Islet precursor cell (in vitro differentiated cells): ENCODE results near the gene LRIT3.

Experiments used
- DNase-seq: peaks from one replicate; pipeline ENCODE4 v3.0.0-alpha.2; 2018

Gene LRIT3

DNA sequence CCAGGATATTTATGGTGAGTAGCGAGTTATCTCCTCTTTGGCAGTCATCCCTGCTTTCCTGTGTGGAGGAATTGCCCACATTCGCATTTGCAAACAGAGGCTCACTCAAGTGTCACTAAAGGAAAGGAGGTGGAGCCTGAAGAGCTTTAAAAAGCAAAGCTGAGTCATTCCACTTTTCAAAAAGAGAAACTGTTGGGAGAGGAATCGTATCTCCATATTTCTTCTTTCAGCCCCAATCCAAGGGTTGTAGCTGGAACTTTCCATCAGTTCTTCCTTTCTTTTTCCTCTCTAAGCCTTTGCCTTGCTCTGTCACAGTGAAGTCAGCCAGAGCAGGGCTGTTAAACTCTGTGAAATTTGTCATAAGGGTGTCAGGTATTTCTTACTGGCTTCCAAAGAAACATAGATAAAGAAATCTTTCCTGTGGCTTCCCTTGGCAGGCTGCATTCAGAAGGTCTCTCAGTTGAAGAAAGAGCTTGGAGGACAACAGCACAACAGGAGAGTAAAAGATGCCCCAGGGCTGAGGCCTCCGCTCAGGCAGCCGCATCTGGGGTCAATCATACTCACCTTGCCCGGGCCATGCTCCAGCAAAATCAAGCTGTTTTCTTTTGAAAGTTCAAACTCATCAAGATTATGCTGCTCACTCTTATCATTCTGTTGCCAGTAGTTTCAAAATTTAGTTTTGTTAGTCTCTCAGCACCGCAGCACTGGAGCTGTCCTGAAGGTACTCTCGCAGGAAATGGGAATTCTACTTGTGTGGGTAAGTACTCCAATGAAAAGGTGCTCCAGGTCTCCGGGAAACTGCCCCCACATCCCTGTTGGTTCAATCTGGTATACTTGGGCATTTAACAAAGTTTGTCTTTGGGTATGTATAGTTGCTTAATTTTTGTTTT, 65.0 kb downstream of the LRIT3 start, which contains the start of gene EGF:
Gene EGF, plus strand, starts transcription at position 178 of the 890 bp plus-strand sequence. Its CDS starts 453 bp downstream, at position 631.
- no peak for DNase-seq

DNA sequence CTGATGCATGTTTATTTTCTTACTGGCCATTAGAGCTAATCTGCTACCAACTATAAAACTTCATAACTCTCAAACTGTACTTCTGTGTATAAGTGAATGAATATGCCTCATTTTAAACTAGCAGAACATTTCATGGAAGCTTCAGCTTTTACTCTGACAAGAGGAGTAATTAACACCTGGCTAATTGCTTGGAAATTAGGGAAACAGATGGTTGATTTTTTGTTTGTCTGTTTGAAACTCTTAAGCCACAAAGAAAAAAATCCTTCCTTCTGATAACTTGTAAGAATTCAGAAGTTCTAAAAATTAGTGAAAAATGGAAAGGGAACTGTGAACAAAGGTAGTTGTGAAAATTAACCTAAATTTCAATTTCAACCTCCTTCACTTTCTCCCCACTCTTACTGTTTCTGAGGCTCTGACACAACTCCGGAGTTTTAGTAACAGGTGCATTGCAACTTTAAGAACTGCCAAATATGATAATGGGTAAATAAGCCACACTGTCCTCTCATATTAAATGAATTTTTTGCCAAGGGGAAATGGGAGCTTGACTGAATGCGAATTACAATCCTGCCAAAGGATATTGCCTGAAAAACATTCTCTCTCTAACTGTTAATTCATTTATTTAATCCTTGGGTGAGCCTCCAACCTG, 65.8 kb downstream of the LRIT3 start:
- DNase-seq = no peak

DNA sequence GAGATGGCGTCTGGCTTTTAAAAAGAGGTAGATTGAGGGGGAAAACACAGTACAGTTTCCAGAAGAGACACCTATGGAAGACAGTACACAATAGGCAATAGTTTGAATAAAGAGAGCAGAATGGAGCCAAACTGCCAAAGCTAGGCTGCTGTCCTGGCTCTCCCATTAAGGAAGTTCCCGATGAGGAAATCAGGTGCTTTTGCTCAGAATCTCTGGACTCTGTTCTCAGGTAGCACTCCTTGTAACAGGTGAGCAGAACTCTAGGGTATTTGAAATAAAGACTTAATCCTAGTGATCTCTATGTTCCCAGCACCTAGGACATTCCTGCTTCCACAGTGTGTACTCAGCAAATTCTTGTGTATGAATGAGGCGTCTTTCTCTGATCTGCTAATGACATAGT, 66.4 kb downstream of the LRIT3 start:
- no peak for DNase-seq

DNA sequence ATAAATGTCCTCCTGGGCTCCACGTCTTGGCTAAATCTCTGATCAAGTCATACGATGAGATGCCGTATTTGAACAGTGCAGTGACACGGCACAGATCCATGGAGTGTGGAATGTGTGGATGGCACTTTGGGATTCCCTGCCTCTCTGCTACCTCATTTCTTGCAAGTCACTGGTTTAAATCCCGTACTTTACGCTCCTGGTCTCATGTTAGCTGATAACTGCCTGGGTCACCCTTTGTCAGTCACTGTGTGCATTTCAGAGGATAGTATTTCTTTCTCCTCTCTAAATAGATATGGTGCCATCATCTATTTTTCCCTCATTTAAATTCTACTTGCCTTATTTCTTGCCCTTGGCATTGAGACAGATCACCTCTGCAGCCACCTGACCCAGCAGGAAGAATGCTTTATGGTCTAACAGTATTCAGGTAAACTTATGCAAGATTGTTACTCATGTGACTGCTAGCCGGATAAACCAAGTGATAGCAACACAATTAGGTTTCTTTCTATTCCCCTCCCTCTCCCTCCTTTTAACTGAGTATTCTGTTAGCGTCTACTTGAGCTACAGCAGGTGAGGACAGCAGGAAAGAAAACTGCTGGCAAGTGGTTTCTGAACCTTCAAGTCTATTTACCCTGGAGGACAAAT, 67.6 kb downstream of the LRIT3 start:
- no peak for DNase-seq

DNA sequence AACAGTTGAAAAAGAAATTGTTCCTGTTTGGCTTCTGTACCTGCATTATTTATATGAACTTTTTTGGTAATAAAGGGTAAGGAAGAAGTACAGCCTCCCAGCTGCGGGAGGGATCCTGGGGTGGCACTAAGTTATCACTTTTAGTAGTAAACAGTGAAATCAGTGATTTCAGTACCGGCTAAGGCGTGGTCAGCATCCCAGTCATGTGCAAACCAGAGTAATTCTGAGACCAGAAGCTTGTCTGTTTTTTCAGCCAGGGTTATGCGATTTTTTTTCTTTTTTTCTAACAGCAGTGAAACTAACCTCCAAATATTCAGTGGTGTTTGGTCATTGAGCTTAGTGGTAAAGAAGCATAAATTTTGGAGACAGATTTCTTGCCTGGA, 68.1 kb downstream of the LRIT3 start:
- no peak for DNase-seq

DNA sequence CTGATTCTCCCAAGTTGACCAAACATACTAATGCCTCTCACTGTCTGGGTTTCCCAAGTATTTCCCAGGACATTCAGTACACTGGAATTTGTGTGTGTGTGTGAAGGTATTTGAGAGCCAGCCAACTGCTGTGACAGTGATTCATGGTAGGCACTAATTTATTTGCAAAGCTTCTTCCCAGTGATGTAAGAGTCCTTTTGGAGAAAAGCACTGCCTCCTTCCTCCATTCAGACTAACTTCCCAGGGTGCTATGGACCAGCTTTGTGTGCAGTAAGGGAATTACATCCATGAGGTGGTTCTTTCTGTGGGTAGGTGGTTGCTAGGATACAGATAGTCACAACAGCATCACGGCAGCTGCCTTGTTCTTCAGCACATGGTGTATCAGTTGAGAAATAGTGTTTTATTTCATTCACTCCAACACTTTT, 73.5 kb downstream of the LRIT3 start:
- peak; percentile 84 for DNase-seq
